Measurements from ENCODE around the gene AHNAK2.

Gene AHNAK2

DNA sequence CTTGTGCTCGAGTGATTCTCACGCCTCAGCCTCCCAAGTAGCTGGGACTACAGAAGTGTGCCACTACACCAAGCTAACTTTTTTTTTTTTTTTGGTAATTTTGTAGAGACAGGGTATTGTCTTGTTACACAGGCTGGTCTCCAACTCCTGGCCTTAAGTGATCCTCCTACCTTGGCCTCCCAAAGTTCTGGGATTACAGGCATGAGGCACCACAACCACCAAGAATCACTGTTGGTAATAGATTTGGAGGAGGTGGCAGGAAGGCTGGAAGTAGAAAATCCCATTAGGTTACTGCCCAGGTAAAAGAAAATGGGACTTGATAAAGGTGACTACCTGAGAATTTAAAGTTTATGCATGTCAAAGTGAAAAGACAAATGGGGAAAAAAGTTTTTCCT is 44.1 kb upstream of the AHNAK2 start:
- TF ChIP-seq SPI1 (IDR thresholded peaks at IDR 0.05; ENCODE audit: borderline replicate concordance, low read depth) (no peak), GABPA (IDR thresholded peaks at IDR 0.05; ENCODE audit: low read depth) (no peak), POLR2AphosphoS5 (IDR thresholded peaks at IDR 0.05; ENCODE audit: low read depth) (no peak)
- TF ChIP-seq, protein P1, sequence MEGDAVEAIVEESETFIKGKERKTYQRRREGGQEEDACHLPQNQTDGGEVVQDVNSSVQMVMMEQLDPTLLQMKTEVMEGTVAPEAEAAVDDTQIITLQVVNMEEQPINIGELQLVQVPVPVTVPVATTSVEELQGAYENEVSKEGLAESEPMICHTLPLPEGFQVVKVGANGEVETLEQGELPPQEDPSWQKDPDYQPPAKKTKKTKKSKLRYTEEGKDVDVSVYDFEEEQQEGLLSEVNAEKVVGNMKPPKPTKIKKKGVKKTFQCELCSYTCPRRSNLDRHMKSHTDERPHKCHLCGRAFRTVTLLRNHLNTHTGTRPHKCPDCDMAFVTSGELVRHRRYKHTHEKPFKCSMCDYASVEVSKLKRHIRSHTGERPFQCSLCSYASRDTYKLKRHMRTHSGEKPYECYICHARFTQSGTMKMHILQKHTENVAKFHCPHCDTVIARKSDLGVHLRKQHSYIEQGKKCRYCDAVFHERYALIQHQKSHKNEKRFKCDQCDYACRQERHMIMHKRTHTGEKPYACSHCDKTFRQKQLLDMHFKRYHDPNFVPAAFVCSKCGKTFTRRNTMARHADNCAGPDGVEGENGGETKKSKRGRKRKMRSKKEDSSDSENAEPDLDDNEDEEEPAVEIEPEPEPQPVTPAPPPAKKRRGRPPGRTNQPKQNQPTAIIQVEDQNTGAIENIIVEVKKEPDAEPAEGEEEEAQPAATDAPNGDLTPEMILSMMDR (IDR thresholded peaks at IDR 0.05; ENCODE audit: insufficient read depth, low read length), result no peak
- TF ChIP-seq, protein P2, sequence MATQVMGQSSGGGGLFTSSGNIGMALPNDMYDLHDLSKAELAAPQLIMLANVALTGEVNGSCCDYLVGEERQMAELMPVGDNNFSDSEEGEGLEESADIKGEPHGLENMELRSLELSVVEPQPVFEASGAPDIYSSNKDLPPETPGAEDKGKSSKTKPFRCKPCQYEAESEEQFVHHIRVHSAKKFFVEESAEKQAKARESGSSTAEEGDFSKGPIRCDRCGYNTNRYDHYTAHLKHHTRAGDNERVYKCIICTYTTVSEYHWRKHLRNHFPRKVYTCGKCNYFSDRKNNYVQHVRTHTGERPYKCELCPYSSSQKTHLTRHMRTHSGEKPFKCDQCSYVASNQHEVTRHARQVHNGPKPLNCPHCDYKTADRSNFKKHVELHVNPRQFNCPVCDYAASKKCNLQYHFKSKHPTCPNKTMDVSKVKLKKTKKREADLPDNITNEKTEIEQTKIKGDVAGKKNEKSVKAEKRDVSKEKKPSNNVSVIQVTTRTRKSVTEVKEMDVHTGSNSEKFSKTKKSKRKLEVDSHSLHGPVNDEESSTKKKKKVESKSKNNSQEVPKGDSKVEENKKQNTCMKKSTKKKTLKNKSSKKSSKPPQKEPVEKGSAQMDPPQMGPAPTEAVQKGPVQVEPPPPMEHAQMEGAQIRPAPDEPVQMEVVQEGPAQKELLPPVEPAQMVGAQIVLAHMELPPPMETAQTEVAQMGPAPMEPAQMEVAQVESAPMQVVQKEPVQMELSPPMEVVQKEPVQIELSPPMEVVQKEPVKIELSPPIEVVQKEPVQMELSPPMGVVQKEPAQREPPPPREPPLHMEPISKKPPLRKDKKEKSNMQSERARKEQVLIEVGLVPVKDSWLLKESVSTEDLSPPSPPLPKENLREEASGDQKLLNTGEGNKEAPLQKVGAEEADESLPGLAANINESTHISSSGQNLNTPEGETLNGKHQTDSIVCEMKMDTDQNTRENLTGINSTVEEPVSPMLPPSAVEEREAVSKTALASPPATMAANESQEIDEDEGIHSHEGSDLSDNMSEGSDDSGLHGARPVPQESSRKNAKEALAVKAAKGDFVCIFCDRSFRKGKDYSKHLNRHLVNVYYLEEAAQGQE (IDR thresholded peaks at IDR 0.05; ENCODE audit: insufficient replicate concordance, low read depth), result no peak
- no peaks in the 10 kb centered on the region for H3K27me3 ChIP-seq (ENCODE audit: insufficient read depth, poor library complexity, severe bottlenecking)
- H3K4me3 ChIP-seq (replicated peaks; ENCODE audit: insufficient read depth, low read length), result peak overlapping the region; percentile 67
- H3K27ac ChIP-seq (replicated peaks), result no peak overlapping the region
- no peak for DNase-seq (ENCODE audit: low read depth in 1 of 2, low spot score in 1 of 2)

DNA sequence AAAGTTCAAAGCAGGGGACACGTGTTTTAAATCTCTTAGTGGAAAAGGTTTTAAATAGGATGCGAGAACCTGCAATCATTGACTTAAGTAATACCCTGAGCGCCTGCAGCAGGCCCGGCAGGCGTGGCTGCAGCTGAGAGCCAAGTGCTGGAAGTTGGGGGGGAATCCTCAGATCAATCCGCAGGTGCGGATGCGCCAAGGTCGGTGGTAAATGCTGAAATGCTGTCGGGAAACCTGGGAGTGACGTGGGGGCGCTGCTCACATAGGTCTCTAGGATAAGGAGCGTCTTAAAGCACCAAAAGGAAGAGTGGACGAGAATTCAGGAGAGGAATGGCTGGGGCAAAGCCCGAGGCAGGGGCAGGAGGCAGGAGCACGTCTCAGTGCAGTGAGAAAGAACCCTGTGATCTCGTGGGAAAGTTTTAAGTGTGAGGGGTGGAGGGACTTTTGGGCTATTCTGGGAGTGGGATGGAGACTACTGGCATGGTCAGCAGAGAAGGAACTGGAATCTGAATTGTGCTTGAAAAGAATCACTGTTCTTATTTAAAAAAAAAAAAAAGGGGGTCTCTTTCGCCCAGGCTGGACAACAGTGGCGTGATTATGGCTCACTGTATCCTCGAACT is 43.6 kb upstream of the AHNAK2 start:
- DNase-seq (ENCODE audit: low read depth in 1 of 2, low spot score in 1 of 2), result peak; percentile 47 to 61
- H3K27me3 ChIP-seq (ENCODE audit: insufficient read depth, poor library complexity, severe bottlenecking), result no peaks in the 10 kb centered on the region
- H3K27ac ChIP-seq (replicated peaks), result peak overlapping the region; percentile 80
- peak; percentile 46; the same call in 1 of the 2 replicates for TF ChIP-seq POLR2AphosphoS5 (IDR thresholded peaks at IDR 0.05; ENCODE audit: low read depth)
- TF ChIP-seq, protein P2 (IDR thresholded peaks at IDR 0.05; ENCODE audit: insufficient replicate concordance, low read depth), result no peak
- TF ChIP-seq, protein P1 (IDR thresholded peaks at IDR 0.05; ENCODE audit: insufficient read depth, low read length), result no peak
- H3K4me3 ChIP-seq (replicated peaks; ENCODE audit: insufficient read depth, low read length), result peak overlapping the region; percentile 67

DNA sequence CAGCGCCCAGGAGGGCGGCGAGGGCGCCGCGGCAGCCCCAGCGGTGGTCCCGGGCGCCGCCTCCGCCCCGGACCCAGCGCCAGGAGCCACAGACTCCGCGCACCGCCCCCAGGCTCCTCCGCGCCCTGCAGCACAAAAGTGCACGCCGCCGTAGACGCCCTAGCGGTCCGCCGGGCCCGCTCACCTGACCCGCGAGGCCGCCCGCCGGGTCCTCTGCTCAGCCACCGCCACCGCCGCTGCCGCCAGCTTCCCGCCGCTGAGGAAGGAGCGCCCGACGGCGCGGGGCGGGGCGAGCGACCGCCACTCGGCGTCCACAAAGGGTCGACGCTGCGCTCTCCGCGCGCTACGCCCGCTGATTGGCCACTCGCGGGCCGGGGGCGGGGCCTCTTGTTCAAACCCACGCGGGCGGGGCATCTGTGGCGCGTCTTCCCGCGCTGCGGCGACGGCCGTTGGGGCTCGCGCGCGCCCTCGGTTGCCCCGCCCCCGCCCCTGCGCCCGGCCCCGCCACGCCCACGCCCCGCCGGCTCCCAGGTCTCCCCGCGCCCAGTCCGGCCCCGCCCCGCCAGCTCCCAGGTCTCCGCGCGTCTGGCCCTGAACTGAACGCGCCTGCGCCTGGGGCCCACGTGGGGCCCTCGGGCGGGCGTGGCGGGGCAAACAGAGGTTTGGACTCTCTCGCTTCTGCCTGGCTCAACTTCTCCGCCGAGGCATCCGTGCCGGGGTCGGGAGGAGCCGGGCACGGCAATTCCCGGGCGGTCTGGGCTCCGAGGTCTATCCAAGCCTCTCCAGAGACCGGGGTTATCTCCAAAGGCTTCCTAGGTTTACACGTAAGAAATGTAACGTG is 42.9 kb upstream of the AHNAK2 start, which contains the start of gene CDCA4:
TSS of gene CDCA4 (minus strand) at position 269 of the 841 bp plus-strand sequence. CDS start 9,154 bp downstream, outside the sequence.
- Histone ChIP-seq H3K27ac (replicated peaks) (peak within 1 kb of the TSS; percentile 85), H3K27me3 (ENCODE audit: insufficient read depth, poor library complexity, severe bottlenecking) (no peaks in the 10 kb centered on the region), H3K4me3 (replicated peaks; ENCODE audit: insufficient read depth, low read length) (peak within 1 kb of the TSS; percentile 77)
- TF ChIP-seq POLR2AphosphoS5 (IDR thresholded peaks at IDR 0.05; ENCODE audit: low read depth), result peak; percentile 76
- TF ChIP-seq, protein P2 (IDR thresholded peaks at IDR 0.05; ENCODE audit: insufficient replicate concordance, low read depth), result peak; percentile 43
- TF ChIP-seq, protein P1 (IDR thresholded peaks at IDR 0.05; ENCODE audit: insufficient read depth, low read length), result no peak
- peak; percentile 90 to 95 for DNase-seq (ENCODE audit: low read depth in 1 of 2, low spot score in 1 of 2)

Measured in HL-60 (cell line).